ENCODE measurements around the gene NAT8L.

The NAT8L gene

GRCh38 chr4:2058264-2059045, 672 bp upstream of the NAT8L start:
- Histone ChIP-seq H3K9me3 (no peaks in the 10 kb centered on the region), H3K27me3 (peaks cover 6% of the 10 kb centered on the region), H3K4me1 (no peaks in the 10 kb centered on the region), H3K4me3 (ENCODE audit: low read depth, low read length) (peak overlapping the region; percentile 45), H3K36me3 (no peaks in the 10 kb centered on the region; the same call in none of the 2 replicates)
- peak; percentile 59 for DNase-seq
- no peak for TF ChIP-seq CTCF (IDR thresholded peaks at IDR 0.05; ENCODE audit: low read depth, low read length)

DNA sequence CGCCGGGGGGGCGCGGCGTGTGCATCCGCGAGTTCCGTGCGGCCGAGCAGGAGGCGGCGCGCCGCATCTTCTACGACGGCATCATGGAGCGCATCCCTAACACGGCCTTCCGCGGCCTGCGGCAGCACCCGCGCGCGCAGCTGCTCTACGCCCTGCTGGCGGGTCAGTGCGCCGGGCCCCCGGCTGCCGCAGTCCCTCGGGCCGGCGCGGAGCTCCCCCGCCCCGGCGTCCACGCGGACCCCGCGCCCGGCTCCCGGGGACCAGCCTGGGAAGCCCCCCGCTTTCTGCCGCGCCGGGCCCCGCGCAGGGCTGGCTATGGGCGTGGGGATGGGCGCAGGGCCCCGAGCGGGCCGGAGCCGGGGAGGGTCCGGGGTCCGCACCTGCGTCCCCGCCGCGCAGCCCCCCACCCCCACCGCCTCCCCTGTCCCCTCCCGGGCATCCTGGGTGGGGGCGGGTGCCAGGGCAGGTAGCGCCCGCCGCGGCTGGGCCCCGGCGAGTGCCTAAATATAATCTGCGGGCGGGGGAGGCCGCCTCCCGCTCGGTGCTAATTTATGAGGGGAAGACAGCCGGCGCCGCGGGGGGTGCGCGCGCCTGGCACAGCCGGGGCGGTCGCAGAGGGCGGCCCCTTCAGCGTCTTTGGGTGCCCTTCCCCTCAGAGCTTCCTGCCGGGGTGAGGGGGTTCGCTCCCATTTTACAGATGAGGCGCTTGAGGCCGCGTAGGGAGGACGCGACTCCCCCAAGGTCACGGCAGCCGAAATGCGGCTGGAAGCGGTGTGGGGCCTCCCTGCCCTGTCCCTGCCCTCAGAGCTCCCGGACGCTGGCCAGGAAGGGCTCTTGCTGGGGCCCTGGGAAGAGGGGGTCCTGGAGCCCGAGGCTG, 837 bp downstream of the NAT8L start:
- Histone ChIP-seq H3K4me1 (no peaks in the 10 kb centered on the region), H3K27me3 (peaks cover 6% of the 10 kb centered on the region; the same call in 1 of the 2 replicates), H3K36me3 (peaks cover 7% of the 10 kb centered on the region), H3K4me3 (ENCODE audit: low read depth, low read length) (peak overlapping the region; percentile 41), H3K9me3 (no peaks in the 10 kb centered on the region)
- DNase-seq = peak; percentile 65
- no peak for TF ChIP-seq CTCF (IDR thresholded peaks at IDR 0.05; ENCODE audit: low read depth, low read length)

DNA sequence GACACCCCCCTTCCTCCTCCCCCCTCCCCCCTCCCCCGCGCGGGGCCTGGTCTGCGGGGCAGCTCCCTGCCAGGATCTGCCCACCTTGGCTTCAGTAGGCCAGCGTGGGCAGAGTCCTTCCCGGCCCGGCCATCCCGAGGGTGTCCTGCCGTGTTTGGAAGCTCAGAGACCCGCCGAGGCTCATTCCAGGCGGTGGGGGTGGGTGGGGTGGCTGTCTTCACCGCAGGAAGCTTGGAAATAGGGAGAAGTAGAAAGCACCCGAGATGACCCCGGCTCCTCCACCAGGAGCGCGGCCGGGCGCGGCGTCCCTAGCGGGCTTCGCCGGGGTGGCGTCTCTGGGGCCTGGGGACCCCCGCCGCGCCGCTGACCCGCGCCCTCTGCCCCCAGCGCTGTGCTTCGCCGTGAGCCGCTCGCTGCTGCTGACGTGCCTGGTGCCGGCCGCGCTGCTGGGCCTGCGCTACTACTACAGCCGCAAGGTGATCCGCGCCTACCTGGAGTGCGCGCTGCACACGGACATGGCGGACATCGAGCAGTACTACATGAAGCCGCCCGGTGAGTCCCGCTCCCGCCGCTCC, 1.6 kb downstream of the NAT8L start:
- Histone ChIP-seq H3K4me3 (ENCODE audit: low read depth, low read length) (no peak overlapping the region), H3K9me3 (no peaks in the 10 kb centered on the region), H3K36me3 (peaks cover 7% of the 10 kb centered on the region), H3K27me3 (peaks cover 6% of the 10 kb centered on the region; the same call in 1 of the 2 replicates), H3K4me1 (no peaks in the 10 kb centered on the region)
- DNase-seq = peak; percentile 15
- no peak for TF ChIP-seq CTCF (IDR thresholded peaks at IDR 0.05; ENCODE audit: low read depth, low read length)

DNA sequence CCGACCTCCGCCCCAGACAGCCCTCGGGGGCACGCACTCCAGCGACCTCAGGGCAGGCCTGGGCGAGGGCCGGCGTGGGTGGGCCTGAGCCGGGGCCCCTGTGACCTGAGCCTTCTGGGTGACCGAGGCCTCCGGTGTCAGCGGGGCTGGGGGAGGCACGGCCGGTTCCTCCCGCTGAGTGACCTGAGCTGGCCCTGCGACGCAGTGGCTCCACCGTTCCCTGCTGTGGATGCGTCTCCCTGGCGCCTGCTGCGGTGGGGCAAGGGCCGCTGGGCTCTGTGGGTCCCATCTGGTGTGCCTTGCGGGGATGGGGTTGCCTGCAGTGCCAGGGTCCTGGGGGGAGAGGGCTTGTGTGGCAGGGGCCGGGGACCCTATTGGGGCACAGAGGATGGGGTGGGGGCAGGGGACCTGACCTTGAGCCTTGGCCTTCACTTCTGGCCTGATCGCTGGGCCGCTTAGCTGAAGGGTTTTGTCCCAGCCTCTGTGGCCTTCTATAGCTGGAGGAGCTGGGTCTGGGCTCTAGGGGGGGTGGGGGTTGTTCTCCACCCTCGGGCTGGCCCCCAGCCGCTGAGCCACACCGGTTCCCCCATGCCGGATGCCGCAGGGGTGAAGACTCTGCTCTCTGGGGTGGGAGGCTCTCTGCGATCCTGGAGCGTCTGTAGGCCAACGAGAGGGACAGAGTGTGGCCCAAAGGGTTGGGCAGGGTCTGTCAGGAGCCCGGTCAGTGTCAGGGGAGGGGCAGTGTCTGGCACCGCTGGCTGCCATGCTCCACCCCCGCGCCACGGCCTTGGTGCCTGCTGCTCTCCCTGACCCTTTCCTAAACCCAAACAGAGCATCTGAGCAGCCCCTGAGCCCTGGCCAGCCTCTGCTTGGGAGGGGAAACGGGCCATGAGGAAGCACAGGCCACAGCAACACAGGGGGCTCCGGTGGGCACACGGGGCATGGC, 2.3 kb downstream of the NAT8L start:
- Histone ChIP-seq H3K36me3 (peaks cover 7% of the 10 kb centered on the region), H3K27me3 (peaks cover 6% of the 10 kb centered on the region; the same call in 1 of the 2 replicates), H3K4me1 (no peaks in the 10 kb centered on the region), H3K9me3 (no peaks in the 10 kb centered on the region), H3K4me3 (ENCODE audit: low read depth, low read length) (no peak overlapping the region)
- no peak for DNase-seq
- no peak for TF ChIP-seq CTCF (IDR thresholded peaks at IDR 0.05; ENCODE audit: low read depth, low read length)

GRCh38 chr4:2062168-2062807, 3.2 kb downstream of the NAT8L start:
- no peaks in the 10 kb centered on the region for H3K9me3 ChIP-seq
- no peak for DNase-seq

More at GRCh38 chr4:2062168-2062807, 3.2 kb downstream of the NAT8L start:
- peaks cover 6% of the 10 kb centered on the region; the same call in 1 of the 2 replicates for H3K27me3 ChIP-seq
- peaks cover 7% of the 10 kb centered on the region for H3K36me3 ChIP-seq
- no peak overlapping the region for H3K4me3 ChIP-seq (ENCODE audit: low read depth, low read length)
- no peak for TF ChIP-seq CTCF (IDR thresholded peaks at IDR 0.05; ENCODE audit: low read depth, low read length)
- H3K4me1 ChIP-seq = no peaks in the 10 kb centered on the region
